ENCODE results near the gene RAB31.

- TF ChIP-seq CTCF (IDR thresholded peaks at IDR 0.05) (no peak), POLR2A (IDR thresholded peaks at IDR 0.05) (no peak)
Observed at GRCh38 chr18:9910661-9911060, 202.6 kb downstream of the RAB31 start.
